HPDE6-E6E7 (cell line): ENCODE data around the gene RNASE4.
A peak's percentile ranks its signal among the peaks of the same experiment; 100 is the strongest.
"Not testable (repeated sequence)": the region's sequence is repeated elsewhere in the genome, so short reads cannot be mapped to it uniquely, and the experiment has no call there.

Source experiments
- DNase-seq: peaks from one replicate; pipeline ENCODE4 v3.0.0; 2011; ENCODE audit warnings: missing footprints; ENCODE audit errors: extremely low spot score

Gene RNASE4

GRCh38 chr14:20698934-20699333 is 14.6 kb downstream of the RNASE4 start:
- no peak for DNase-seq

GRCh38 chr14:20699931-20700330 is 15.6 kb downstream of the RNASE4 start:
- DNase-seq: no peak

GRCh38 chr14:20700965-20701364 is 16.6 kb downstream of the RNASE4 start:
- DNase-seq: not testable (repeated sequence)

- no peak for DNase-seq
These were observed 22.4 kb downstream of the RNASE4 start for GRCh38 chr14:20706657-20707355.

- DNase-seq: no peak
These were observed 23.3 kb downstream of the RNASE4 start for GRCh38 chr14:20707622-20708021.

- no peak for DNase-seq
These were observed 26.9 kb downstream of the RNASE4 start for GRCh38 chr14:20711261-20711660.

- no peak for DNase-seq
These were observed 27.3 kb downstream of the RNASE4 start for GRCh38 chr14:20711685-20712084.

GRCh38 chr14:20712904-20713303 is 28.5 kb downstream of the RNASE4 start:
- no peak for DNase-seq

GRCh38 chr14:20714593-20715250 is 30.4 kb downstream of the RNASE4 start:
- DNase-seq: peak; percentile 23

- DNase-seq: no peak
These were observed 35.4 kb downstream of the RNASE4 start for GRCh38 chr14:20719777-20720176.

GRCh38 chr14:20720741-20721140 is 36.4 kb downstream of the RNASE4 start:
- no peak for DNase-seq

GRCh38 chr14:20722016-20722415 is 37.7 kb downstream of the RNASE4 start:
- no peak for DNase-seq

- DNase-seq: no peak
These were observed 39.1 kb downstream of the RNASE4 start for GRCh38 chr14:20723488-20723887.

- DNase-seq: not testable (repeated sequence)
These were observed 41.8 kb downstream of the RNASE4 start for GRCh38 chr14:20726121-20726520.

GRCh38 chr14:20726531-20726930 is 42.2 kb downstream of the RNASE4 start:
- DNase-seq: no peak

GRCh38 chr14:20730891-20731290 is 46.5 kb downstream of the RNASE4 start:
- DNase-seq: no peak

GRCh38 chr14:20732477-20732876 is 48.1 kb downstream of the RNASE4 start:
- no peak for DNase-seq

GRCh38 chr14:20732979-20733635 is 48.7 kb downstream of the RNASE4 start:
- DNase-seq: no peak

GRCh38 chr14:20733684-20734429 is 49.5 kb downstream of the RNASE4 start:
- no peak for DNase-seq

- DNase-seq: no peak
These were observed 50.1 kb downstream of the RNASE4 start for GRCh38 chr14:20734430-20734806.

- DNase-seq: not testable (repeated sequence)
These were observed 53.9 kb downstream of the RNASE4 start for GRCh38 chr14:20738292-20738691.

- DNase-seq: no peak
These were observed 57.8 kb downstream of the RNASE4 start for GRCh38 chr14:20742132-20742531.
